GM12892 (cell line): ENCODE measurements around the gene MAP3K5.

Source experiments
- POLR2A ChIP-seq: IDR thresholded peaks from 2 replicates; pipeline ENCODE4 v1.6.1; 2011; ENCODE audit warnings: low read depth, low read length, control low read depth
- POLR2AphosphoS5 ChIP-seq: IDR thresholded peaks from 2 replicates; pipeline ENCODE4 v1.6.1; 2011; ENCODE audit warnings: low read depth, low read length, control low read depth
- TAF1 ChIP-seq: IDR thresholded peaks from 2 replicates; pipeline ENCODE4 v1.6.1; 2011; ENCODE audit warnings: low read depth, mild to moderate bottlenecking, control low read depth, low read length, borderline replicate concordance

GRCh38 chr6:136525586-136526195, 266.6 kb downstream of the MAP3K5 start:
- no peak for TF ChIP-seq POLR2A
- TF ChIP-seq POLR2AphosphoS5, result no peak
- TF ChIP-seq TAF1, result no peak
